GM21360 (cell line): Measurements from ENCODE around the gene ZNF593.

Experiments used
- ATAC-seq: cut with Tn5 transposase; IDR thresholded peaks from one replicate; pipeline ENCODE4 v1.9.1; 2021; ENCODE audit warnings: mild to moderate bottlenecking, moderate library complexity; ENCODE audit not compliant: unreplicated experiment

The ZNF593 gene

DNA sequence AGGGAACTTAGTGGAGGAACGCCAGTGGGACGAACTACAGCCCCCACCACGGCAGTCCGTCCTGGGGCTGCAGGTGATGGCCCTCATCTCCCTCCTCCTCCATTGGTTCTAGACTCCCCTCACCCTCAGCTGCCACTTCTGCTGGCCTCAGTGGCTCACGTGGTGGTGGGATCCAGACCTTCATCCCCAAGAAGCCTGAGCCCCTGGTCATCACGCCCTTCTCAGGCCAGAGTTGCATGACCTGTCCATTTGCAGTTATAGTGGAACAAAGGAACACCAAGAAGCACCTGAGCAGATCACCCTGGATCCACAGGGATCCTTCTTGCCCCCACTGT, 23.8 kb upstream of the ZNF593 start:
- no peak for ATAC-seq

DNA sequence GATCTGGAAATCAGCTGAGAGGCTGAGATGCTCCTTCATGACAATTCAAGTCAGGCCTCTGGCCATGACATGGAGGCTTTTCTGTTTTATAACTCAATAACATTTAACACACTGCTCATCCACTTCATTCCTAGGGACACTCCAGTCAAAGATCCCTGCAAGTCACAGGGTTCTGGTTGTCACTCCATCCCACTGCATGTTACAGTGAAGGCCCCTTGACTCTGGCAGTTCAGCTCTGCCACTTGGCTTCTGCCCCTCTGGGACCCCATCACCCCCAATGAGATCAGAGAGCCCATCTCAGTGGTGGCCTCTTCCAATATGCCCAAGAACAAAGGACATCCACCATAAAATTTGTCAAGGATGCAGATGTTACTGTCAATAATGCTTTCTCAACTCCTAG, 20.8 kb upstream of the ZNF593 start:
- no peak for ATAC-seq

DNA sequence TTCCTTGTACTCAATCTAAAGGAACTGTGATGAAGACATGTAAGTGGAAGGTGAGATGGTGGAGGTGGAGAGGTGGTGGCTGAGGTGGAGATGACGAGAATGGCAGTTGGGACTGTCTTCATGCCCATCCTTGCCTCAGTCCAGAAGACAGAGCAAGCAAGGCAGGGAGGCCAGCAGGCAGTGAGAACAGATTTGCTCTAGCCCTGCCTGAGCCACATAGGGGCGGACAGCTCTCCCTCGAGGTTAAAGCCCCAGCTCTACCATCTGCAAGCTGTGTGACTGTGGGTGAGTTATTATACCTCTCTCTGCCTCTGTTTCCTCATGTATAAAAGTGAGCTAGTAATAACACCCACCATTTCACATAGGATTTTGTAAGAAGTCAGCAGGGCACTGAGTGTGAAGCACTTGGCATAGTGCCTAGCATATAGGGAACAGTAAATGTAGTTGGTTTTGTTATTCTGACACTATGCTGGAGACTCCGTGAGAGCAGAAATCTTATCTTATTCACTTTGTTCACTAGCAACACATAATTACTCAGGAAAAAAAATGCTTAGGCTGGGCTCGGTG, 15.7 kb upstream of the ZNF593 start:
- no peak for ATAC-seq

DNA sequence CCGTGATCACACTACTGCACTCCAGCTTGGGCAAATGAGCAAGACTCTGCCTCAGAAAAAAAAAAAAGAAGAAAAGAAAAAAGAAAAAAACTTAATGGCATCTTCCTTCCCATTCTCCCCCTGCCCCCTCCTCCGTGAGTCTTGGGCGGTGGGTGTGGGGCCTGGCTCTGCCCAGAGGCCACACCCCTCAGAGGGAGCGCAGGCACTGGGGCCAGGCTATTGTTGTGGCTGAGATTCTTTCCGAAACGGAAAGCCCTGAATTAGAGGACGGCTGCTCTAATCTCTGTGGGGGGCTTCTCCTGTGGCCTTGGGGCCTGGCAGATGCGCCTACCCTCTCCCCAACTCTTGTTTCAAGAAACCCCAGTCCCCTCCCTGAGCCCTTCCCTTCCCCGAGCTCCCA, 15.0 kb upstream of the ZNF593 start:
- ATAC-seq, result no peak

DNA sequence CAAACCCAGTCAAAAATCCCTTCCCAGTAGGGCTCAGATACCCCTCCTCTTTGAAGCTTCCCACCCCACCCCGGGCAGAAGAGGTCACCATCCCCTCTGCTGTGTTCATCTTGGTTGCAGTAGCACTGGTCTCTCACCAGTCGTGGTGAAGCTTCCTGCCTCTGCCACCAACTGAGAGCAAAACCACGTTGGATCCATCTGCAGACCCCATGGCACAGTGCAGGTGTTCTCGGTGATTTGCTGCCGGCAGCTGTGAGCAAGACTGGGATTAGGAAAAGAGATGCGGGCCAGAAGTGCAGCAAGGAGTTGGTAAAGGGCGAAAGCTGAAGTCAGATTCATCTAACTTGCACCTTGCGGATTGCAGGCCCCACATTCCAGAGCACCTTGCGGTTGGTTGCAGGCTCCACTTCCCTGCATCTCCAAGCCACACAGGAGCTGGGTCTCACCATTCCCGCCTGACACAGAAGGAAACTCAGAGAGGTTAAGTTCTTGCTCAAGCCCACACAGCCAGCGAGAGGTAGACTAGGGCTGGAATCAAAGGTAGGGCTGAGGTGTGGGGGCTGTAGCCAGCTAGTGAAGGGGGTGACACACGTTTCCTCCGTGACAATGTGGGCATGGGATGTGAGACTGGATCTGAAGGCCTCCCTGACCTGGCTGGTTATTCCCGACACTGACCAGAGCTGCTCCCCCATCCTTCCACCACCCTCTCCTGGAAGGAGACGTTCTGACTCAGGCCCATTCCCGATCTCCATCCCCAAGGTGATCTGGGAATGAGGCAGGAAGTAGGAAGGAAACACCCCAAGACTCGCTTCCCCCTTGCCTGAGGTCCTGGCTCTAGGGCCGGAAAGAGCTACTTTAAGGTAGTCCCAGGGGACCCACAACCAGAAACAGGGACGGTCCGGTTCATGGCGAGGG, 14.1 kb upstream of the ZNF593 start:
- ATAC-seq, result no peak

DNA sequence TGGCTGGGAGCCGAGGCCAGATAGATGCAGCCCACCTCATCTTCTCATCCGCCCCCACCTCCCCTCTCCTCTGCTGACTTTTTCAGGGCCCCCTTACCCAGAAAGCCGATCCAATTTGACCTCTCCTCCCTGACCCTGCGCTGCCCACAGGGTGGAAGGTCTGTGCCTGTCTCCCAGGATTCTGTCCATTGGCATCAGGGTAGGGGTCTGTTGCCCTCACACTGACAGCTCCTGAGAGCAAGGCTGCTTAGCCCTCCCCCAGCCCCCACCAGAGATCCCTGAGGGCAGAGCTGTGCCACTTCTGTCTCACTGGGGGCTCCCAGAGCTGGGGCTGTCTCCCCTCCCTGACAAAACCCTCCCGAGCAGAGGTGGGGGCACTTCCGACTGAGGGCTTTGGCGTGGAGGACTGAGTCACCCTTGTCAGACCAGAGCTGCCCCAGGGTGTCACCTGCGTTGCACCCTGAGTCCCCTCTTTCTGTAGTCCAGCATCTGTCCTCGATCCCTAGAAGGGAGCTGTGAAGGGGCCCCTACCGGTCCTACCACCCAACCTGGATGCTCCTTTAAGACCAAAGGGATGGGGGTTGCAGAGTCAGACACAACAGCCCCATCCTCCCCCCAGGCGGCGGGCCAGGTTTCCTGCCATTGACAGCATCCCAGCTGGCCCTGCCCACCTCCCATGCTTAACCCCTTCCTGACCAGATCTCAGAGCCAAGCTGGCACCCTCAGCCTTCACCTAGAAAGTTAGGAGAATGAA, 13.2 kb upstream of the ZNF593 start:
- no peak for ATAC-seq

DNA sequence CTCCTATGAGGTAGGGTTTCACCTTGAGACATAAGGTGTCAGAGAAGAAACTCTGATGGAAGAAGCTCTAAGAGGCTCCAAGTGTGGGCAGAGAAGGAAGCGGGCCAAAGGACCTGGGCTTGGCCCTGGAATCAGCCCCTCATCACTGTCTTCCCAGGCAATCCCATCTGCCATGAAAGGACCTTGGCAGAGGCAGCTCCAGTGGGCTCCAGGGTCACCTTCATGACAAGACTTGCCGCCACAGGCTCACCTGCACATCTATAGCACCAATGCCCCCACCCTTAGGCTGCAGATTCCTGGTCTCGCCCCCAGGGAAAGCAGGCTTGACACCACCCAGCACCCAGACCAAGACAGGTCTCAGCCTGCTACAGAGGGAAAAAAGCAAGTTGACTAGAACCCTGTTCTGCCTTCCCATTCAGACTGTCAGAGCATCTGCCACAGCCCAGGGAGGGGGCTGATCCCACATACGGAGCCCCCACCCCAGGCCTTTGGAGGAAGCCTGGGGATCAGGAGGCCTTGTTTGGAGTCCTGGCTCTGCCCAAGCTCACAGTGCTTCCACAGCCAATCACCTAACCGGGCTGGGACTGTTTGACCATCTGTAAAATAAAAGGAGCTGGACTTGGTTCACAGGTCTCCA, 11.3 kb upstream of the ZNF593 start:
- ATAC-seq, result no peak

DNA sequence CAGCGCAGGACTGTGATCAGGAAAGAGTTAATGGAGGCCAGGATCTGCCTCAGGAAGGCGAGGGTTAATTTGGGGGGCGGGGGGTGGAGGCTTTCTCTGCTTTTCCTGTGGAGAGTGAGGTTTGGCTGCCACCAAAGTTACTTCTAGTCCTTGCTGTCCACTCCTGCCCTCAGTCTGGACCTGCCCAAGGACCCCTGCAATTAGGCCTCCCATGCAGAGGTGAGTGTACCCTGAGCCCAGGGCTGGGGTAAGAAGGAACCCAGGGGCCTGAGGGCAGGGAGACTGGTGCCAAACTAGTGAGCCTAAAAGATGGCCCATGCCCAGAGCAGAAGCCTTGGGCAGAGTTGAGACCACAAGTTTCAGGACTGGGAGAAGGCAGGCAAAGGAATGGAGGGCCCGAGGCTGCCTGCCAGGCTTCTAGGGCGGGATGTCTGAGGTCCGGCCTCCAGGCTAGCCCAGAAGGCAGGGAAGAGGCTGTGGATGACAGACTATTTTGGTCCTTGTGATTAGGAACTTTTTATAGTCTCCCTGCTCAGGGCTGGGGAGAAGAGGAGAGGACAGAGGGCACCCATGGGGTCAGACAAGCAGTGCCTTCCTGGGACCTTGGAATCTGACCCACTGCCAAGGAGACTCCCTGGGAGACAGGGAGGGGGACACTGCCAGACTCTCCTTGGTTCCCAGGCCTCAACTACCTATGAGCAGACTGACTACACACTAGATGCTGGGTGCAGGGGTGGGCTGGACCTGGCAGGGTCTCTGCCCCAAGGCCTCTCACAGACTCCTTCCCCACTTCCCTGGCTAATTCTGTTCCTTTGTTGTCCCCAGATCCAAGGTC, 10.6 kb upstream of the ZNF593 start, which contains the start of gene FAM110D:
FAM110D (plus strand) TSS at position 172 of the 835 bp plus-strand sequence. CDS start 2,213 bp downstream, outside the sequence.
- ATAC-seq, result no peak

DNA sequence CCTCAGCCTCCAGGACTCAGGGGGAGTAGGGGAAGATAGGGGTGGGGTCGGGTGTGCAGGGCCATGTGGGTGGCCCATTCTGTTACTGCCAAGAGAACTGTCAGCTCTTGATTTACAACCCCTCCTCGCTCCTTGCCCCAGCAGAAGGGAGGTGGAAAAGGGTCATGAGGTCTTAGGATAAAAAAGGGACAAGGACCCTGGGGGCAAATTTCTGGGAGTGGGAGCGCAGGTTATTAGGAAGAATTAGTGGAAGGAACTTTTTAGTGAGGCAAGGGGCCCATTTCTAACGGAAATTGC, 10.0 kb upstream of the ZNF593 start:
- ATAC-seq, result no peak

DNA sequence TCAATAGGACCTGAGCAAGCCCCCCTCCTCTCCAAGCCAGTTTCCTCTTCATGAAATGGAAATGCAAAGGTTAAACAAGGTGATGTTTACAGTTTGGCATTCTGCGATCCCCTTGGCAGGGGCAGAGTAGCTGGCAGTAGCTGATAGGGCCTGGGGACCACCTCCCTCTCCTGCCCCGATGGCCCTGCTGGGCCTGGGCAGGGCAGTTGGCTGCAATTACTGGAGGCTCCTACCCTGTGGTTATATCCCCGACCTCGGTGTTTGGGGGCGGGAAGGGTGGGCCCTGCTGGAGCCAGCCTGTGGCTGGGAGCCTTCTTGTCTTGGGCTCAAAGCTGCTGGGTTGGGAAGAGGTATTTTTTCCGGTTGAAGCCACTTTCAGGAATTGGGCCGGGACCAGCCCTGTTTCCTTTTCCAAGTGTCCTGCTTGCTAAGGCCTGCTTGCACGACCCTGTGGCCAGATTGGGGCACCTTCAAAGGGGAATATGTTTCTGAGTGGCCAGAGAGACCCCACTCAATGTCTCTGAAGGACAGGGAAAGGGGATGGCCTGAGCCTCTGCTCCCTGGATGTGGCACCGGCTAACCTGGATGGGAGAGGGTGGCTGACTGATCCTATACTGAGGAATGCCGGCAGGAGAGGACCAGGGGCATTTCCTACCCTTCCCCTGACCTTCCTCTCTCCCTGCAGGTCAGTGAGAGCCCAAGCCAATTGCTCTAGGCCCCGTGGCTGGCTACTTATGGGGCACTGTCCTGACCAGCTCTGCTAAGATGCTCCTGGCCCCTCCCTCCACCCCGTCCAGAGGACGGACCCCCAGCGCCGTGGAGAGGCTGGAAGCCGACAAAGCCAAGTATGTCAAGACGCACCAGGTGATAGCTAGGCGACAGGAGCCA, 8.9 kb upstream of the ZNF593 start:
- no peak for ATAC-seq

DNA sequence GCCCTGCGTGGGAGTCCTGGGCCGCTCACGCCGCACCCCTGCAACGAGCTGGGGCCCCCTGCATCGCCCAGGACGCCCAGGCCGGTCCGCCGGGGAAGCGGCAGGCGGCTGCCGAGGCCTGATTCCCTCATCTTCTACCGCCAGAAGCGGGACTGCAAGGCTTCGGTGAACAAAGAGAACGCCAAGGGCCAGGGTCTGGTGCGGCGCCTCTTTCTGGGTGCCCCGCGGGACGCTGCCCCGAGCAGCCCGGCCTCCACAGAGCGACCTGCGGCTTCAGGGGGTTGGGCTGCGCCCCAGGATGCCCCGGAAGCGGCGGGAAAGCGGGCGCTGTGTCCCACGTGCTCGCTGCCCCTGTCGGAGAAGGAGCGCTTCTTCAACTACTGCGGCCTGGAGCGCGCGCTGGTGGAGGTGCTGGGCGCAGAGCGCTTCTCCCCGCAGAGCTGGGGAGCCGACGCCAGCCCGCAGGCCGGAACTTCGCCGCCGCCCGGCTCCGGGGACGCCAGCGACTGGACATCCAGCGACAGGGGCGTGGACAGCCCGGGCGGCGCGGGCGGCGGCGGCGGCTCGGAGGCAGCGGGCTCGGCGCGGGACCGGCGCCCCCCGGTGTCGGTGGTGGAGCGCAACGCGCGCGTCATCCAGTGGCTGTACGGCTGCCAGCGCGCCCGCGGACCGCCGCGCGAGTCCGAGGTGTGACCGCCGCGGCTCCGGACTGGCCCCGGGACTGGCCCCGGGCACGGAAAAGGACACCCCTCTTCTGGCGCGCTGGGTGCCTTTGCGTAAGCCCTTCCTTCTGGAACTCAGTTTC, 8.1 kb upstream of the ZNF593 start:
- ATAC-seq, result no peak

DNA sequence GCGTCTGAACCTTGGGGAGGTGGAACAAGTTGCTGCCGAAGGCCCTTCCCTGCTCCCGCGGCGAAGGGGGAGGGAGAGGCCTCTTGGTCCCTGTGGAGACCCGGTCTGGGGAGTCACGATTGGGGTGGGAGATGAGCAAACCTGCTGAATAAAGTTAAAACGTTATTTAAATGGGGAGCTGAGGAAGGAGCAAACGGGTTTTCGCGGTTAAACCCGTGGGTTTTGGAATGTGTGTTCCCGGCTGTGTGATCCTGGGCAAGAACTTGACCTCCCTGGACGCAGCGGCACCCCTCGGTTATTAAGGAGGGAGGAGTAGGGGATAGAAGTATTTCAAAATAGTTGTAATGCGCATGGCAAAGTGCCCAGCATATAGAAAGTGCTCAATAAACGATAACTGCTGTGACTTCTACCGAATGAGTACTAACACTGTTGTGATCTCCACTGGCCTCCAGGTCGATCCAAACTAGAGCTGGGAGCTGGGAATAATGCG, 7.4 kb upstream of the ZNF593 start:
- no peak for ATAC-seq

DNA sequence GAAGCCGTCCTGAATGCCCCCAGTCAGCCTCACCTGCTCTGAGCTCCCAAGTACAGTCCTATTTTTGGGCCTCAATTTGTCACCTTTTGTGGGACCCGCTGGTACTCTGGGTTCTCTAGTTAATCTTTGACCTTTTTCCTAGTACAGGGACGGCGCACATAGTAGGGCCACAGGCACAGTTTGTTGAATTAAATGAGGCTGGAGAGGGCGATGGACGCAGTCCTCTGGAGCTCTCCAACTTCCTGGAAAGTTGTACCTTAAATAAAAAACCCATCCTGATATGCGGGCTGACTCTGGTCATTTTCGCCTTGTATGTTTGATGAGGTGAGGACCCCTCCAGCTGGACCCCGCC, 6.0 kb upstream of the ZNF593 start:
- ATAC-seq, result no peak

DNA sequence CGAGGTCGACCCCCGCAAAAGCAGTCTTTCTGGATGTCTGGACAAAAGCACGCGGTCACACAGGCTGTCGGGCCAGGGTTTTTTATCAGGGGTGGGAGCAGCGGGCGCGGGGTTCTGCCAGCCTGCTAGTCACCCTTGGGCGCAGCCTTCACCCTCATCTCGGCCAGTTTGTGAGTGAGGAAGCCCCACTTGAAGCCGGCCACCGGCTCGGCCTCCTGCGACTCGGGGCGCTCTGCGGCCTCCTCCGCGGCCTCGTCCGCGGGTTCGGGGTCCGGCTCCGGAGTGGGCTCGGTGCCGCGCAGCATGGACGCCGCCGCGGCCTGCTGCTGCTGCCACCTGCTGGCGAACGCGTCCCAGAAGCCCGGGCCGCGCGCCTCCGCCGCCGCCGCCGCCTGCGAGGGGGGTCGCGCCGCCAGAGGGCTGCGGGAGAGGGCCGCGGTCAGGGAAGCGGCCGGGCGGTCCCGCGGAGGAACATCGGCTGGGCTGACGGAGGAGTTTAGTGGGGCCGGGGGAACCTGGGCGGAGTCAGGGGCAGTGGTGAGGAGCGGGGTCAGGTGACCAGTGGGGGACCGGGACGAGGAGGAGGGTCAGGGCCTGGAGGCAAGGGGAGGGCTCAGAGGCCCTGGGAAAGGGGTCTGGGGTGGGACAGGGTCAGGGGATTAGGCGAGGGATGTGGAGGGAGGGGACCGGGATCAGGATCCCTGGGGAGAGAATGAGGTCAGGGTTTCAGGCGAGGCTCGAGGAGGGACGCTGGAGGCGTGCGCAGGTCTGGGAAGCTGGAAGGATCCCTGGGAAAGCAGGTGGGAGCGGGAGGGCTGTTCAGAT, 5.5 kb upstream of the ZNF593 start:
- no peak for ATAC-seq

DNA sequence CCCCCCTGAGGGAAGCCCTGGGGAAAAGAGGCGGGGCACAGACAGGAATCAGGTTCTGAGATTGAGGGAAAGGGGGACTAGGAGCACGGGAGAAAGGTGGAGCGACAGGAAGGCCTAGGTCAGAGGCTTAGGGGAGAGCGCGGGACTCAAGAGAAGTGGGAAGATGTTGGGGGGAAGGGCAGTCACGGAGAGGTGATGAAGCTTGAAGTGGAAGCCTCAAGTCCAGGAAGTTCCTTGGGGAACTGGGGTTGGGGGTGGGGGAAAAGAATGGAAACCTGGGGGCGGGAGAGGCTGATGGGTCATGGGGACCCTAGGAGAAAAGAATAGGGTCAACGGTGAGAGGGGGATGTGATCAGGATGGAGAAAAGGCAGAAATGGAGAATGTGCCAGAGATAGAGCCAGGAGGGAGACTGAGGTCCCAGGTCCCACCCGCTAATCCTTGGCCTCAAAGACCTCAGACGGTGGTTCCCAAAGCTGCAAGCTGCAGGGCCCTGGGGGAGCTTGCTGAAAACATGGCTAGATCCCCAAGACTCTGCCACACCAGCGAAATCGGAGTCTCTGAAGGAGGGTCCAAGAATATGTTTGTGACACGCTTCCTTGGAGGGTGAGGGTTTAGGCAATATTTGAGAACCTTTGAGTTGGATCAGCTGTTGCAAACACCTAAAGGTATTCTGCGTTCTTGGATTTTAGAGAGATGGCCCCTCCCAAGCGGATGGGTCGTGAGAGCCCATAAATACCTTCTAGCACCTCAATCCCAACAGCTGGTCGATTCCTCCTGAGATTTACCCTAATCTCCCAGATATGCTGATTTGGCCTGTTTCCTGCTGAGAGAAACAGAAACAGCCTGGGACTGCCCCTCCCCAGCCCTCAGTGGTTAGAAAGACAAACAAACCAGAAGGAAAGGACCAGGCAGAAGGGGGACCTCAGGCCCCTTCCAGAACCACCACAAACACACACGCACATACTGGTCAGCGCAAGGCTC, 4.6 kb upstream of the ZNF593 start:
- ATAC-seq, result no peak

DNA sequence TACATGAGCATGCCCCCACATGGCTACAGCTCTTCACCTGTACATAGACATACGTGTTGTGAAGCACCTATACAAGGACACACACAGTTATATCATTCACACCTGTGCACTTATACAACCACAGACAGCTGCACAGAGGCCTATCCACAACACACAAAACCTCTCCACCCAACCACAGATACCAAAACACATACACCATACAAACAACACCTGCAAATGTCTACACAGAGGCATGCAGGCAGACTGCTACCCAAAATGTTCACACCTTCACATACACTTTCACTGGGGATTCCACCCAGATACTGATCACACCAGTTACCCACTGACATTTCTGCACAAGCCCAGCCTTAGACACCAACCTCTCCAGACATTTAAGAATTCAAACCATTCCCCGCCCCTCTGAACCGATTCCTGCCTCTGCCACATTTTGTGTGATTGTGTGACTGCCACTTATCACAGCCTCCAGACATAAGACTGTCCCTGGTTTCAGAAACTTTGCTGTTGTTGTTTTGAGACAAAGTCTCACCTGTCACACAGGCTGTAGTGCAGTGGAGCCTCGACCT, 2.9 kb upstream of the ZNF593 start:
- ATAC-seq, result no peak
